A673 (cell line): ENCODE results near the gene RSL1D1.

Source experiments
- CTCF ChIP-seq: fragments of 300-800, 200-600 bp; sonication (generic); conservative IDR thresholded peaks from 2 replicates; pipeline ENCODE4 v1.5.1; 2017; ENCODE audit warnings: low read depth, mild to moderate bottlenecking, antibody characterized with exemption, low read length, moderate library complexity, mixed read lengths
- EZH2 ChIP-seq: fragments of 200-600 bp; sonication (generic); IDR thresholded peaks from 2 replicates; pipeline ENCODE4 v1.6.1; 2017; ENCODE audit warnings: borderline replicate concordance, low read depth, mild to moderate bottlenecking, mixed read lengths, antibody characterized with exemption, low read length; ENCODE audit not compliant: poor library complexity, severe bottlenecking

GRCh38 chr16:11877374-11877773, 26.0 kb upstream of the RSL1D1 start:
- TF ChIP-seq CTCF: no peak
- no peak for TF ChIP-seq EZH2
